ENCODE data around the gene XDH. TPM values are rescaled to one million over a fixed set of nuclear protein-coding genes. Genes with fewer than 3 reads are reported as not detected.

The XDH gene
- total RNA-seq, 1 donor from 2014 or later, result 7.5 TPM

- Histone ChIP-seq H3K36me3 (no peaks in the 10 kb centered on the region), H3K4me3 (no peak overlapping the region), H3F3A (ENCODE audit: low read depth) (no peaks in the 10 kb centered on the region), H3K27ac (no peak overlapping the region), H3K9ac (no peak overlapping the region), H3K9me3 (ENCODE audit: low read depth) (no peaks in the 10 kb centered on the region), H2AFZ (replicated peaks) (no peak overlapping the region), H3K4me1 (no peaks in the 10 kb centered on the region), H3K27me3 (no peaks in the 10 kb centered on the region), H3K79me2 (ENCODE audit: low read depth) (no peaks in the 10 kb centered on the region), H4K20me1 (ENCODE audit: low read depth) (no peaks in the 10 kb centered on the region), H3K4me2 (no peak overlapping the region)
- H3K36me3 Mint-ChIP-seq, result no peaks in the 10 kb centered on the region
- H3K9me3 Mint-ChIP-seq, result peaks cover 4% of the 10 kb centered on the region
- TF ChIP-seq CTCF (IDR thresholded peaks at IDR 0.05), result no peak
- no peak for TF ChIP-seq EZH2phosphoT487 (IDR thresholded peaks at IDR 0.05)
- TF ChIP-seq EZH2 (IDR thresholded peaks at IDR 0.05), result no peak
- no peak overlapping the region for H3K27ac Mint-ChIP-seq
- H3K4me1 Mint-ChIP-seq, result no peaks in the 10 kb centered on the region
- no peak for DNase-seq (ENCODE audit: low spot score)
- no peak overlapping the region for H3K4me3 Mint-ChIP-seq
- H3K27me3 Mint-ChIP-seq (ENCODE audit: insufficient read depth, low read depth), result no peaks in the 10 kb centered on the region
These were observed 27.8 kb upstream of the XDH start for GRCh38 chr2:31442376-31442775.

- Mint-ChIP-seq H3K27me3 (ENCODE audit: insufficient read depth, low read depth) (no peaks in the 10 kb centered on the region), H3K27ac (no peak overlapping the region)
- no peak for TF ChIP-seq EZH2phosphoT487 (IDR thresholded peaks at IDR 0.05)
- TF ChIP-seq EZH2 (IDR thresholded peaks at IDR 0.05), result no peak
- TF ChIP-seq CTCF (IDR thresholded peaks at IDR 0.05), result no peak
These were observed 26.2 kb upstream of the XDH start for GRCh38 chr2:31440764-31441163.

GRCh38 chr2:31434911-31435310, 20.4 kb upstream of the XDH start:
- no peaks in the 10 kb centered on the region for H3K79me2 ChIP-seq (ENCODE audit: low read depth)
- H3K4me1 ChIP-seq, result no peaks in the 10 kb centered on the region
- no peaks in the 10 kb centered on the region for H3F3A ChIP-seq (ENCODE audit: low read depth)
- Mint-ChIP-seq H3K4me1 (no peaks in the 10 kb centered on the region), H3K27ac (no peak overlapping the region), H3K9me3 (no peaks in the 10 kb centered on the region), H3K27me3 (ENCODE audit: insufficient read depth, low read depth) (no peaks in the 10 kb centered on the region), H3K36me3 (no peaks in the 10 kb centered on the region), H3K4me3 (no peak overlapping the region)
- no peak overlapping the region for H3K27ac ChIP-seq
- no peak overlapping the region for H3K4me2 ChIP-seq
- no peaks in the 10 kb centered on the region for H4K20me1 ChIP-seq (ENCODE audit: low read depth)
- H3K4me3 ChIP-seq, result no peak overlapping the region
- no peaks in the 10 kb centered on the region for H3K27me3 ChIP-seq
- H3K36me3 ChIP-seq, result no peaks in the 10 kb centered on the region
- no peaks in the 10 kb centered on the region for H3K9me3 ChIP-seq (ENCODE audit: low read depth)
- peak; percentile 26 for TF ChIP-seq CTCF (IDR thresholded peaks at IDR 0.05)
- no peak for TF ChIP-seq EZH2phosphoT487 (IDR thresholded peaks at IDR 0.05)
- no peak for DNase-seq (ENCODE audit: low spot score)
- no peak overlapping the region for H2AFZ ChIP-seq (replicated peaks)
- no peak overlapping the region for H3K9ac ChIP-seq

More at GRCh38 chr2:31440764-31441163, 26.2 kb upstream of the XDH start:
- Histone ChIP-seq H3K27ac (no peak overlapping the region), H3K4me1 (no peaks in the 10 kb centered on the region), H3K79me2 (ENCODE audit: low read depth) (no peaks in the 10 kb centered on the region), H3K4me2 (no peak overlapping the region), H3K36me3 (no peaks in the 10 kb centered on the region), H4K20me1 (ENCODE audit: low read depth) (no peaks in the 10 kb centered on the region), H3K27me3 (no peaks in the 10 kb centered on the region), H3K4me3 (no peak overlapping the region), H3F3A (ENCODE audit: low read depth) (no peaks in the 10 kb centered on the region), H3K9me3 (ENCODE audit: low read depth) (no peaks in the 10 kb centered on the region), H3K9ac (no peak overlapping the region), H2AFZ (replicated peaks) (no peak overlapping the region)
- DNase-seq (ENCODE audit: low spot score), result no peak
- H3K9me3 Mint-ChIP-seq, result peaks cover 4% of the 10 kb centered on the region
- no peaks in the 10 kb centered on the region for H3K4me1 Mint-ChIP-seq
- no peaks in the 10 kb centered on the region for H3K36me3 Mint-ChIP-seq
- no peak overlapping the region for H3K4me3 Mint-ChIP-seq
